Esophagus squamous epithelium (tissue), 5 donors: ENCODE measurements around the gene CHTF8. TPM values are rescaled to one million over a fixed set of nuclear protein-coding genes. Genes with fewer than 3 reads are reported as not detected.

Source experiments
- DNase-seq: peaks from one replicate; lab custom pipeline; 2025; lab: John Stamatoyannopoulos, UW
- H3K27ac ChIP-seq, 4 donors: fragments of 200-600 bp; sonication (generic); one replicate each; pipeline ENCODE4 v1.5.1; 2016 to 2019; ENCODE audit warnings: mild to moderate bottlenecking in 1 of 4
- H3K27me3 ChIP-seq, 4 donors: fragments of 200-600 bp; sonication (generic); 1 replicate in 3 of 4; 2 replicates in 1 of 4; pipeline versions ENCODE4 v1.5.1 to v1.6.0; 2017 to 2021; ENCODE audit warnings: antibody characterized with exemption in 1 of 4
- H3K36me3 ChIP-seq, 3 donors: fragments of 200-600 bp; sonication (generic); one replicate each; pipeline ENCODE4 v1.5.1; 2016 to 2019
- H3K4me1 ChIP-seq, 3 donors: fragments of 200-600 bp; sonication (generic); one replicate each; pipeline ENCODE4 v1.5.1; 2017 to 2019
- H3K4me3 ChIP-seq, 4 donors: fragments of 200-600 bp; sonication (generic); 1 replicate in 3 of 4; 2 replicates in 1 of 4; pipeline ENCODE4 v1.5.1; 2016 to 2019; ENCODE audit warnings: mild to moderate bottlenecking in 2 of 4, moderate library complexity in 1 of 4
- H3K9me3 ChIP-seq, 3 donors: fragments of 200-600 bp; sonication (generic); one replicate each; pipeline ENCODE4 v1.5.1; 2016 to 2019
- CTCF ChIP-seq, 6 experiments: fragments of 450-650 bp in 4 of 6; fragments of 200-600 bp in 2 of 6; sonication (generic) in 2 of 6; IDR thresholded peaks; one replicate each; pipeline ENCODE4 v1.5.1; 2016 to 2019; ENCODE audit warnings: antibody characterized with exemption in 6 of 6, mild to moderate bottlenecking in 4 of 6, moderate library complexity in 4 of 6
- POLR2A ChIP-seq, 4 donors: fragments of 450-650 bp; IDR thresholded peaks; one replicate each; pipeline ENCODE4 v1.6.1; 2017; ENCODE audit warnings: antibody characterized with exemption in 4 of 4, mild to moderate bottlenecking in 4 of 4, moderate library complexity in 3 of 4
- WGBS, 2 donors: methylation state at CpG; one replicate each; pipeline ENCODE4 v1.1.5; 2018; 5-methylcytosine and 5-hydroxymethylcytosine counted together
- intact Hi-C: fragments of 100-400 bp; cut with DNase I; formaldehyde crosslinking; loops from one replicate; pipeline ENCODE4 v1.15.0; 2022
- total RNA-seq, 4 donors: library from RNA; depleted of rRNA; stranded (reverse); fragments of >200 nt; gene quantifications; one replicate each; pipeline ENCODE4 v1.1.0, GENCODE V29; 2016
- donor health status: DM: yes; HTN: yes; CAD: no.

CHTF8 gene
- 10 to 100 TPM; 51.2 to 83.4 (median 63.4) TPM for total RNA-seq

GRCh38 chr16:69132424-69133252, at the start of gene CHTF8, which contains the start of gene UTP4:
TSS of gene CHTF8 (minus strand) at chr16:69132588. CDS start at chr16:69121458, 11,130 bp downstream.
TSS of gene UTP4 (plus strand) at chr16:69132649. CDS start at chr16:69133460, 811 bp downstream.
- peak in 3 of 4 donors; percentile 94 to 98 (median 96) for TF ChIP-seq POLR2A (IDR thresholded peaks at IDR 0.05)
- TF ChIP-seq CTCF (IDR thresholded peaks at IDR 0.05): peak in 2 of 6 experiments; percentile 19 to 26
- peaks cover 18 to 64% (median 20%) of the 10 kb centered on the region in 3 donors for H3K4me1 ChIP-seq
- no peaks in the 10 kb centered on the region for H3K27me3 ChIP-seq
- DNase-seq: peak; percentile 51
- H3K36me3 ChIP-seq: peaks cover 0 to 34% (median 0%) of the 10 kb centered on the region in 3 donors
- H3K4me3 ChIP-seq: peak within 1 kb of the TSS; percentile 95 to 100 (median 96)
- H3K27ac ChIP-seq: peak within 1 kb of the TSS; percentile 93 to 99 (median 96)
- no peaks in the 10 kb centered on the region for H3K9me3 ChIP-seq
- WGBS, 2 donors: 1% methylated on average over 19 to 29 of the region's 78 CpGs
- intact Hi-C loops: no loop called here

- Histone ChIP-seq H3K4me1 (peaks cover 21 to 74% (median 35%) of the 10 kb centered on the region in 3 donors), H3K36me3 (no peaks in the 10 kb centered on the region), H3K4me3 (no peak overlapping the region), H3K27ac (peak overlapping the region; percentile 43 to 81 (median 70)), H3K27me3 (no peaks in the 10 kb centered on the region), H3K9me3 (no peaks in the 10 kb centered on the region)
- DNase-seq: no peak
- TF ChIP-seq CTCF (IDR thresholded peaks at IDR 0.05): no peak
- intact Hi-C loops: no loop called here
Observed at GRCh38 chr16:69180011-69180338, 47.6 kb upstream of the CHTF8 start.

- Histone ChIP-seq H3K4me1 (peaks cover 21 to 73% (median 36%) of the 10 kb centered on the region in 3 donors), H3K27ac (peak overlapping the region; percentile 41 to 81 (median 60)), H3K4me3 (no peak overlapping the region), H3K9me3 (no peaks in the 10 kb centered on the region), H3K36me3 (no peaks in the 10 kb centered on the region), H3K27me3 (no peaks in the 10 kb centered on the region)
- no peak for TF ChIP-seq POLR2A (IDR thresholded peaks at IDR 0.05)
- TF ChIP-seq CTCF (IDR thresholded peaks at IDR 0.05): no peak
- no peak for DNase-seq
- 8 to 11% methylated on average over 6 of the region's 6 CpGs for WGBS, 2 donors
- intact Hi-C loops: no loop called here
Observed at GRCh38 chr16:69179328-69180010, 47.1 kb upstream of the CHTF8 start.

- WGBS, 2 donors: 89% methylated on average over 3 to 4 of the region's 4 CpGs
- no peaks in the 10 kb centered on the region for H3K27me3 ChIP-seq
- peak overlapping the region in 3 of 4 donors; percentile 41 to 61 (median 46) for H3K27ac ChIP-seq
- H3K9me3 ChIP-seq: no peaks in the 10 kb centered on the region
- TF ChIP-seq CTCF (IDR thresholded peaks at IDR 0.05) (no peak), POLR2A (IDR thresholded peaks at IDR 0.05) (no peak)
- no peak overlapping the region for H3K4me3 ChIP-seq
- no peak for DNase-seq
- no peaks in the 10 kb centered on the region for H3K36me3 ChIP-seq
- H3K4me1 ChIP-seq: peaks cover 25 to 77% (median 36%) of the 10 kb centered on the region in 3 donors
- intact Hi-C loops: no loop called here
Observed at GRCh38 chr16:69176033-69176800, 43.8 kb upstream of the CHTF8 start.
